Tibial artery (tissue), 4 donors: Measurements from ENCODE around the gene YBX2.

Experiments used
- DNase-seq, 2 donors: peaks; one replicate each; pipeline ENCODE4 v3.0.0-alpha.2; 2019
- H3K27ac ChIP-seq, 2 donors: fragments of 200-600 bp; sonication (generic) in 1 of 2; 1 replicate in 1 of 2; 2 replicates in 1 of 2; pipeline ENCODE4 v1.5.1; 2018 to 2019; ENCODE audit warnings: mild to moderate bottlenecking in 1 of 2
- H3K27me3 ChIP-seq, 2 donors: fragments of 200-600 bp; sonication (generic) in 1 of 2; one replicate each; pipeline versions ENCODE4 v1.5.1 to v1.6.0; 2016 to 2019
- H3K36me3 ChIP-seq, 3 donors: fragments of 200-600 bp; sonication (generic) in 2 of 3; one replicate each; pipeline ENCODE4 v1.5.1; 2016 to 2019; ENCODE audit warnings: mild to moderate bottlenecking in 2 of 3
- H3K4me1 ChIP-seq, 4 donors: fragments of 200-600 bp; sonication (generic) in 2 of 4; 1 replicate in 3 of 4; 2 replicates in 1 of 4; pipeline ENCODE4 v1.5.1; 2016 to 2019
- H3K4me3 ChIP-seq, 2 donors: fragments of 200-600 bp; sonication (generic) in 1 of 2; 1 replicate in 1 of 2; 2 replicates in 1 of 2; pipeline ENCODE4 v1.5.1; 2018 to 2019; ENCODE audit warnings: mild to moderate bottlenecking in 2 of 2
- H3K9me3 ChIP-seq, 3 donors: fragments of 200-600 bp; sonication (generic) in 1 of 3; one replicate each; pipeline ENCODE4 v1.5.1; 2016 to 2019
- intact Hi-C: fragments of 100-400 bp; cut with DNase I; formaldehyde crosslinking; loops from one replicate; pipeline ENCODE4 v1.15.0; 2023; ENCODE audit warnings: low total_unique reads
- TF ChIP-seq, protein P1 (sequence below), 2 experiments: fragments of 200-600 bp in 1 of 2; fragments of 450-650 bp in 1 of 2; IDR thresholded peaks; one replicate each; pipeline ENCODE4 v1.5.1; 2017 to 2019; ENCODE audit warnings: antibody characterized with exemption in 2 of 2, mild to moderate bottlenecking in 1 of 2, moderate library complexity in 1 of 2

Gene YBX2

GRCh38 chr17:7293816-7294613, 424 bp downstream of the YBX2 start:
- H3K27me3 ChIP-seq, result peaks cover 0 to 69% of the 10 kb centered on the region in 2 donors
- TF ChIP-seq, protein P1, sequence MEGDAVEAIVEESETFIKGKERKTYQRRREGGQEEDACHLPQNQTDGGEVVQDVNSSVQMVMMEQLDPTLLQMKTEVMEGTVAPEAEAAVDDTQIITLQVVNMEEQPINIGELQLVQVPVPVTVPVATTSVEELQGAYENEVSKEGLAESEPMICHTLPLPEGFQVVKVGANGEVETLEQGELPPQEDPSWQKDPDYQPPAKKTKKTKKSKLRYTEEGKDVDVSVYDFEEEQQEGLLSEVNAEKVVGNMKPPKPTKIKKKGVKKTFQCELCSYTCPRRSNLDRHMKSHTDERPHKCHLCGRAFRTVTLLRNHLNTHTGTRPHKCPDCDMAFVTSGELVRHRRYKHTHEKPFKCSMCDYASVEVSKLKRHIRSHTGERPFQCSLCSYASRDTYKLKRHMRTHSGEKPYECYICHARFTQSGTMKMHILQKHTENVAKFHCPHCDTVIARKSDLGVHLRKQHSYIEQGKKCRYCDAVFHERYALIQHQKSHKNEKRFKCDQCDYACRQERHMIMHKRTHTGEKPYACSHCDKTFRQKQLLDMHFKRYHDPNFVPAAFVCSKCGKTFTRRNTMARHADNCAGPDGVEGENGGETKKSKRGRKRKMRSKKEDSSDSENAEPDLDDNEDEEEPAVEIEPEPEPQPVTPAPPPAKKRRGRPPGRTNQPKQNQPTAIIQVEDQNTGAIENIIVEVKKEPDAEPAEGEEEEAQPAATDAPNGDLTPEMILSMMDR (IDR thresholded peaks at IDR 0.05), result no peak
- DNase-seq, result peak in 1 of 2 donors; percentile 61
- peaks cover 0 to 44% (median 32%) of the 10 kb centered on the region in 4 donors for H3K4me1 ChIP-seq
- intact Hi-C loops, result no loop called here
- no peaks in the 10 kb centered on the region for H3K36me3 ChIP-seq
- peak overlapping the region; percentile 28 to 40 for H3K4me3 ChIP-seq
- no peaks in the 10 kb centered on the region for H3K9me3 ChIP-seq
- no peak overlapping the region for H3K27ac ChIP-seq

GRCh38 chr17:7293159-7293558, 1.3 kb downstream of the YBX2 start:
- Histone ChIP-seq H3K4me3 (no peak overlapping the region), H3K4me1 (peaks cover 0 to 44% (median 32%) of the 10 kb centered on the region in 4 donors), H3K9me3 (no peaks in the 10 kb centered on the region), H3K36me3 (no peaks in the 10 kb centered on the region), H3K27ac (no peak overlapping the region), H3K27me3 (peaks cover 0 to 72% of the 10 kb centered on the region in 2 donors)
- TF ChIP-seq, protein P1 (IDR thresholded peaks at IDR 0.05), result no peak
- peak in 1 of 2 donors; percentile 64 for DNase-seq
- intact Hi-C loops, result no loop called here

DNA sequence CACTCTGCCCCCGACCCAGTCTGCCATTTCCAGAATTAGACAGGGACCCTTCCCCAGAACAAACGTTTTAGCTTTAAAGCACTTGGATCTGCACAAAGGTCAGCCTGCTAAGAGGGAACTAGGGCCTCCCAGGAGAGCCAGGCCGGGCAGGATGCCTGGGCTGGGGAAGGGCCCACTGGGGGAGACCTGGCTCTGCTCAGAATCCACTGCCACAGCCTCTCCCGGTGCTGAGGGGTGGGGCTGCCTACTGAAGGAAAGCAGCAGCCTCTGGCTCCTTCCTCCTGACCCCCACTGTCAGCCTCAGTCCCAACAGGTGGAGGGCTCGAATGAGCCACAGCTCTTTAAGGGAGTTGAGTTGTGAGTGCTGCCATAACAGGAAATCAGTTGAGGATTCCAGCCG, 1.7 kb downstream of the YBX2 start:
- Histone ChIP-seq H3K36me3 (no peaks in the 10 kb centered on the region), H3K4me1 (peaks cover 0 to 44% (median 32%) of the 10 kb centered on the region in 4 donors), H3K4me3 (no peak overlapping the region), H3K27me3 (peaks cover 0 to 74% of the 10 kb centered on the region in 2 donors), H3K9me3 (no peaks in the 10 kb centered on the region), H3K27ac (no peak overlapping the region)
- TF ChIP-seq, protein P1 (IDR thresholded peaks at IDR 0.05), result no peak
- DNase-seq, result no peak
- intact Hi-C loops, result no loop called here

- DNase-seq, result no peak
- Histone ChIP-seq H3K36me3 (no peaks in the 10 kb centered on the region), H3K4me1 (peaks cover 0 to 44% (median 32%) of the 10 kb centered on the region in 4 donors), H3K4me3 (no peak overlapping the region), H3K9me3 (no peaks in the 10 kb centered on the region), H3K27ac (no peak overlapping the region), H3K27me3 (peaks cover 0 to 74% of the 10 kb centered on the region in 2 donors)
- intact Hi-C loops, result no loop called here
- TF ChIP-seq, protein P1 (IDR thresholded peaks at IDR 0.05), result no peak
Measured at GRCh38 chr17:7292194-7292593, 2.2 kb downstream of the YBX2 start.

- Histone ChIP-seq H3K9me3 (no peaks in the 10 kb centered on the region), H3K36me3 (no peaks in the 10 kb centered on the region), H3K4me3 (no peak overlapping the region), H3K4me1 (peaks cover 0 to 33% (median 24%) of the 10 kb centered on the region in 4 donors), H3K27ac (no peak overlapping the region), H3K27me3 (peaks cover 0 to 74% of the 10 kb centered on the region in 2 donors)
- intact Hi-C loops, result no loop called here
- DNase-seq, result peak in 1 of 2 donors; percentile 58
- TF ChIP-seq, protein P1 (IDR thresholded peaks at IDR 0.05), result no peak
Measured at GRCh38 chr17:7290685-7291084, 3.8 kb downstream of the YBX2 start.
